ENCODE results near the gene BMF.

- TF ChIP-seq EZH2phosphoT487 (conservative IDR thresholded peaks at IDR 0.05; ENCODE audit: low read length), result no peak
- TF ChIP-seq CTCF (IDR thresholded peaks at IDR 0.05; ENCODE audit: insufficient read depth, low read length, poor library complexity, severe bottlenecking), result no peak
Observed at GRCh38 chr15:40133544-40133943, 24.9 kb upstream of the BMF start.

All from SU-DHL-6 (cell line).